Measurements from ENCODE around the gene CSTB.

CSTB gene

DNA sequence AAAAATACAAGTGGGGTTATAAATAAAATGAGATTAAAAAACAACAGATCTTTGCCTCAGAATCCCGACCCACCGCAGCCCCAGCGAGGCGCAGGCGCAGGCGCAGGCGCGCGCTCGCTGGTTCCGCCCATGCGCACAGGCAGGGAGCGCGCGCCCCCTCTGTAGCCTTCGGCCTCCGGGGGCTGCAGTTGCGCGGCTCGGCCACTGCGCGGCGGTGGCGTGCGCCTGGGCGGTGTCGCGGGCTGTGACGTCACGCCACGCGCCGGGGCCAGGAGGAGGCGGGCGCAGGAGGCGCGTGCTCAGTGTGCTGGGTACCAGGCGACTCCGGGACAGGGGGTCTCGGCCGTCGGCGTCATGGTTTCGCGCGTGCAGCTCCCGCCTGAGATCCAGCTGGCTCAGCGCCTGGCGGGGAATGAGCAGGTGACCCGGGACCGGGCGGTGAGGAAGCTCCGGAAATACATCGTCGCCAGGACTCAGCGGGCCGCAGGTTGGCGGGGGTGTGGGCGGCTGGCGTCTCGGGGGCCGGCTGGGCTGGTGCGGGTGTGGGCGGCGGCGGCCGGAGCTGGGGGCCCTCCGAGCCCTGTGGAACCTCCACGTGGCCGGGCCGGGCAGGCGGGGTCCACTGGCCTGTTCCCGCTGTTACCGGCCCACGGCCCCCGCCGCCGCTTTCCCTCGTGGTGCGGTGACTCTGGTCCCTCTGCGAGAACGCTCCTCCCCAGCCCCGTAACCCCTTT is 13.3 kb upstream of the CSTB start, which contains the start of gene RRP1 (continued):
- TF ChIP-seq PRDM4 (tag by site-specific recombination; IDR thresholded peaks at IDR 0.05) (no peak), HOXA7 (CRISPR knock-in tag; IDR thresholded peaks at IDR 0.05; ENCODE audit: borderline replicate concordance) (no peak), BCL11A (tag by site-specific recombination; IDR thresholded peaks at IDR 0.05; ENCODE audit: low read depth) (no peak), ZNF624 (tag by site-specific recombination; IDR thresholded peaks at IDR 0.05) (no peak), ZNF394 (tag by site-specific recombination; IDR thresholded peaks at IDR 0.05; ENCODE audit: borderline replicate concordance) (no peak), ZBTB10 (tag by site-specific recombination; IDR thresholded peaks at IDR 0.05) (no peak), ZNF843 (tag by site-specific recombination; IDR thresholded peaks at IDR 0.05) (no peak), ZNF600 (tag by site-specific recombination; IDR thresholded peaks at IDR 0.05) (0 out of 2 replicates have a peak, but pooled peaks have one; percentile 92), ZNF423 (tag by site-specific recombination; IDR thresholded peaks at IDR 0.05) (peak; percentile 59; the same call in 1 of the 2 replicates), ZNF701 (tag by site-specific recombination; IDR thresholded peaks at IDR 0.05) (no peak), ZNF274 (IDR thresholded peaks at IDR 0.05; ENCODE audit: low read length) (no peak), ZNF274 (tag by site-specific recombination; IDR thresholded peaks at IDR 0.05; ENCODE audit: borderline replicate concordance) (no peak), ZFP37 (tag by site-specific recombination; IDR thresholded peaks at IDR 0.05) (no peak), ZNF596 (tag by site-specific recombination; IDR thresholded peaks at IDR 0.05) (no peak; the same call in 1 of the 2 replicates), ZNF404 (tag by site-specific recombination; IDR thresholded peaks at IDR 0.05) (no peak), TCF7L2 (IDR thresholded peaks at IDR 0.05; ENCODE audit: borderline replicate concordance, low read depth, low read length) (no peak; the same call in 1 of the 2 replicates), KLF16 (tag by site-specific recombination; IDR thresholded peaks at IDR 0.05) (peak; percentile 92), MYNN (tag by site-specific recombination; IDR thresholded peaks at IDR 0.05; ENCODE audit: borderline replicate concordance) (no peak), ZNF580 (tag by site-specific recombination; IDR thresholded peaks at IDR 0.05) (no peak), ZNF654 (tag by site-specific recombination; IDR thresholded peaks at IDR 0.05; ENCODE audit: low read depth) (no peak), ZNF658 (tag by site-specific recombination; IDR thresholded peaks at IDR 0.05) (no peak), GLI2 (tag by site-specific recombination; IDR thresholded peaks at IDR 0.05; ENCODE audit: borderline replicate concordance, low read depth) (no peak)
- TF ChIP-seq, protein P1, sequence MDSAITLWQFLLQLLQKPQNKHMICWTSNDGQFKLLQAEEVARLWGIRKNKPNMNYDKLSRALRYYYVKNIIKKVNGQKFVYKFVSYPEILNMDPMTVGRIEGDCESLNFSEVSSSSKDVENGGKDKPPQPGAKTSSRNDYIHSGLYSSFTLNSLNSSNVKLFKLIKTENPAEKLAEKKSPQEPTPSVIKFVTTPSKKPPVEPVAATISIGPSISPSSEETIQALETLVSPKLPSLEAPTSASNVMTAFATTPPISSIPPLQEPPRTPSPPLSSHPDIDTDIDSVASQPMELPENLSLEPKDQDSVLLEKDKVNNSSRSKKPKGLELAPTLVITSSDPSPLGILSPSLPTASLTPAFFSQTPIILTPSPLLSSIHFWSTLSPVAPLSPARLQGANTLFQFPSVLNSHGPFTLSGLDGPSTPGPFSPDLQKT (IDR thresholded peaks at IDR 0.05; ENCODE audit: borderline replicate concordance, low read depth, low read length), result no peak
- TF ChIP-seq, protein P2, sequence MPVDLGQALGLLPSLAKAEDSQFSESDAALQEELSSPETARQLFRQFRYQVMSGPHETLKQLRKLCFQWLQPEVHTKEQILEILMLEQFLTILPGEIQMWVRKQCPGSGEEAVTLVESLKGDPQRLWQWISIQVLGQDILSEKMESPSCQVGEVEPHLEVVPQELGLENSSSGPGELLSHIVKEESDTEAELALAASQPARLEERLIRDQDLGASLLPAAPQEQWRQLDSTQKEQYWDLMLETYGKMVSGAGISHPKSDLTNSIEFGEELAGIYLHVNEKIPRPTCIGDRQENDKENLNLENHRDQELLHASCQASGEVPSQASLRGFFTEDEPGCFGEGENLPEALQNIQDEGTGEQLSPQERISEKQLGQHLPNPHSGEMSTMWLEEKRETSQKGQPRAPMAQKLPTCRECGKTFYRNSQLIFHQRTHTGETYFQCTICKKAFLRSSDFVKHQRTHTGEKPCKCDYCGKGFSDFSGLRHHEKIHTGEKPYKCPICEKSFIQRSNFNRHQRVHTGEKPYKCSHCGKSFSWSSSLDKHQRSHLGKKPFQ (tag by site-specific recombination; IDR thresholded peaks at IDR 0.05), result no peak
- TF ChIP-seq, protein P3, sequence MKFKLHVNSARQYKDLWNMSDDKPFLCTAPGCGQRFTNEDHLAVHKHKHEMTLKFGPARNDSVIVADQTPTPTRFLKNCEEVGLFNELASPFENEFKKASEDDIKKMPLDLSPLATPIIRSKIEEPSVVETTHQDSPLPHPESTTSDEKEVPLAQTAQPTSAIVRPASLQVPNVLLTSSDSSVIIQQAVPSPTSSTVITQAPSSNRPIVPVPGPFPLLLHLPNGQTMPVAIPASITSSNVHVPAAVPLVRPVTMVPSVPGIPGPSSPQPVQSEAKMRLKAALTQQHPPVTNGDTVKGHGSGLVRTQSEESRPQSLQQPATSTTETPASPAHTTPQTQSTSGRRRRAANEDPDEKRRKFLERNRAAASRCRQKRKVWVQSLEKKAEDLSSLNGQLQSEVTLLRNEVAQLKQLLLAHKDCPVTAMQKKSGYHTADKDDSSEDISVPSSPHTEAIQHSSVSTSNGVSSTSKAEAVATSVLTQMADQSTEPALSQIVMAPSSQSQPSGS (tag by site-specific recombination; IDR thresholded peaks at IDR 0.05; ENCODE audit: low read depth), result peak; percentile 92
- TF ChIP-seq, protein P4, sequence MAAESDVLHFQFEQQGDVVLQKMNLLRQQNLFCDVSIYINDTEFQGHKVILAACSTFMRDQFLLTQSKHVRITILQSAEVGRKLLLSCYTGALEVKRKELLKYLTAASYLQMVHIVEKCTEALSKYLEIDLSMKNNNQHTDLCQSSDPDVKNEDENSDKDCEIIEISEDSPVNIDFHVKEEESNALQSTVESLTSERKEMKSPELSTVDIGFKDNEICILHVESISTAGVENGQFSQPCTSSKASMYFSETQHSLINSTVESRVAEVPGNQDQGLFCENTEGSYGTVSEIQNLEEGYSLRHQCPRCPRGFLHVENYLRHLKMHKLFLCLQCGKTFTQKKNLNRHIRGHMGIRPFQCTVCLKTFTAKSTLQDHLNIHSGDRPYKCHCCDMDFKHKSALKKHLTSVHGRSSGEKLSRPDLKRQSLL (tag by site-specific recombination; IDR thresholded peaks at IDR 0.05), result peak; percentile 37; the same call in 1 of the 2 replicates
- TF ChIP-seq, protein P5, sequence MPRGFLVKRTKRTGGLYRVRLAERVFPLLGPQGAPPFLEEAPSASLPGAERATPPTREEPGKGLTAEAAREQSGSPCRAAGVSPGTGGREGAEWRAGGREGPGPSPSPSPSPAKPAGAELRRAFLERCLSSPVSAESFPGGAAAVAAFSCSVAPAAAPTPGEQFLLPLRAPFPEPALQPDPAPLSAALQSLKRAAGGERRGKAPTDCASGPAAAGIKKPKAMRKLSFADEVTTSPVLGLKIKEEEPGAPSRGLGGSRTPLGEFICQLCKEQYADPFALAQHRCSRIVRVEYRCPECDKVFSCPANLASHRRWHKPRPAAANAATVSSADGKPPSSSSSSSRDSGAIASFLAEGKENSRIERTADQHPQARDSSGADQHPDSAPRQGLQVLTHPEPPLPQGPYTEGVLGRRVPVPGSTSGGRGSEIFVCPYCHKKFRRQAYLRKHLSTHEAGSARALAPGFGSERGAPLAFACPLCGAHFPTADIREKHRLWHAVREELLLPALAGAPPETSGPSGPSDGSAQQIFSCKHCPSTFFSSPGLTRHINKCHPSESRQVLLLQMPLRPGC (tag by site-specific recombination; IDR thresholded peaks at IDR 0.05), result peak; percentile 70
